DND-41 (cell line): ENCODE data around the gene SCMH1.

Source experiments
- EZH2 ChIP-seq: IDR thresholded peaks from 3 replicates; pipeline ENCODE4 v1.6.1; 2012; ENCODE audit warnings: borderline replicate concordance, low read depth, mild to moderate bottlenecking, moderate library complexity, low read length, inconsistent platforms; ENCODE audit not compliant: severe bottlenecking
- TF ChIP-seq, protein P1 (sequence below): IDR thresholded peaks from 2 replicates; pipeline ENCODE4 v1.5.1; 2012; ENCODE audit warnings: borderline replicate concordance, low read length, moderate library complexity, mild to moderate bottlenecking; ENCODE audit not compliant: poor library complexity, severe bottlenecking; ENCODE audit errors: extremely low read depth

- TF ChIP-seq, protein P1, sequence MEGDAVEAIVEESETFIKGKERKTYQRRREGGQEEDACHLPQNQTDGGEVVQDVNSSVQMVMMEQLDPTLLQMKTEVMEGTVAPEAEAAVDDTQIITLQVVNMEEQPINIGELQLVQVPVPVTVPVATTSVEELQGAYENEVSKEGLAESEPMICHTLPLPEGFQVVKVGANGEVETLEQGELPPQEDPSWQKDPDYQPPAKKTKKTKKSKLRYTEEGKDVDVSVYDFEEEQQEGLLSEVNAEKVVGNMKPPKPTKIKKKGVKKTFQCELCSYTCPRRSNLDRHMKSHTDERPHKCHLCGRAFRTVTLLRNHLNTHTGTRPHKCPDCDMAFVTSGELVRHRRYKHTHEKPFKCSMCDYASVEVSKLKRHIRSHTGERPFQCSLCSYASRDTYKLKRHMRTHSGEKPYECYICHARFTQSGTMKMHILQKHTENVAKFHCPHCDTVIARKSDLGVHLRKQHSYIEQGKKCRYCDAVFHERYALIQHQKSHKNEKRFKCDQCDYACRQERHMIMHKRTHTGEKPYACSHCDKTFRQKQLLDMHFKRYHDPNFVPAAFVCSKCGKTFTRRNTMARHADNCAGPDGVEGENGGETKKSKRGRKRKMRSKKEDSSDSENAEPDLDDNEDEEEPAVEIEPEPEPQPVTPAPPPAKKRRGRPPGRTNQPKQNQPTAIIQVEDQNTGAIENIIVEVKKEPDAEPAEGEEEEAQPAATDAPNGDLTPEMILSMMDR = no peak
- no peak for TF ChIP-seq EZH2
Observed at GRCh38 chr1:41255978-41256377, 13.9 kb upstream of the SCMH1 start.
